HepG2 (cell line): ENCODE data around the gene MAP2K2. TPM values are rescaled to one million over a fixed set of nuclear protein-coding genes. Genes with fewer than 3 reads are reported as not detected.

ENCODE experiments used
- ATAC-seq: fragments of 200-7000 bp; cut with Tn5 transposase; 3 replicates; pipeline ENCODE4 v1.9.1; 2020; ENCODE audit warnings: mild to moderate bottlenecking, moderate library complexity
- BruUV-seq: library from RNA; stranded (reverse); fragments of 400-500 nt; replicated peaks from 2 replicates; lab custom pipeline; 2021; lab: Mats Ljungman, UMichigan
- CTCF ChIA-PET: fragments of 300-600 bp; formaldehyde crosslinking; extraction: SDS; loops from one replicate; lab custom pipeline; 2021; ENCODE audit warnings: low total read pairs, inconsistent platforms, low intra/inter-chr PET ratio; lab: Yijun Ruan, JAX
- POLR2A ChIA-PET: fragments of 350-600 bp; sonication (Branson Sonifier 250); formaldehyde crosslinking; loops from one replicate; lab custom pipeline; 2020; ENCODE audit warnings: antibody characterized with exemption, inconsistent platforms; lab: Yijun Ruan, JAX
- DNase-seq: peaks from one replicate; pipeline ENCODE4 v3.0.0-alpha.2; 2015; ENCODE audit warnings: low spot score
- FAIRE-seq: peaks from 3 replicates; lab custom pipeline; 2011; peaks lifted over from hg19 to GRCh38; lab: Jason Lieb, UNC
- H2AFZ ChIP-seq: one replicate; pipeline ENCODE4 v1.6.1; 2011; ENCODE audit warnings: low read length, inconsistent platforms
- H3K27ac ChIP-seq: fragments of 300-600 bp; 3 replicates; pipeline ENCODE4 v1.8.0; 2011; ENCODE audit warnings: mixed run types, mild to moderate bottlenecking, mixed read lengths, low read length, inconsistent platforms; ENCODE audit not compliant: insufficient read depth; ENCODE audit errors: extremely low read length
- H3K27me3 ChIP-seq, 2 experiments: fragments of 200-600 bp in 1 of 2; 2 replicates in 1 of 2; 3 replicates in 1 of 2; pipeline versions ENCODE4 v1.6.0 to v1.8.0; 2011; ENCODE audit warnings: low read length in 2 of 2, mild to moderate bottlenecking in 2 of 2, moderate library complexity in 2 of 2, inconsistent platforms in 1 of 2; ENCODE audit not compliant: insufficient read depth in 2 of 2, control insufficient read depth in 1 of 2
- H3K36me3 ChIP-seq, 2 experiments: fragments of 200-600 bp in 1 of 2; replicated peaks in 1 of 2; 2 replicates in 1 of 2; 3 replicates in 1 of 2; pipeline versions ENCODE4 v1.5.1 to v1.8.0; 2011; ENCODE audit warnings: low read length in 2 of 2, inconsistent platforms in 1 of 2; ENCODE audit not compliant: insufficient read depth in 2 of 2, control insufficient read depth in 1 of 2
- H3K4me1 ChIP-seq: 2 replicates; pipeline ENCODE4 v1.5.1; 2012; ENCODE audit warnings: low read length, inconsistent platforms; ENCODE audit not compliant: insufficient read depth
- H3K4me2 ChIP-seq: 2 replicates; pipeline ENCODE4 v1.6.0; 2011; ENCODE audit warnings: low read depth, low read length, inconsistent platforms
- H3K4me3 ChIP-seq, 3 experiments: fragments of 200-600 bp in 1 of 3; sonication (generic), shearing (Covaris generic) in 1 of 3; replicated peaks in 1 of 3; 2 replicates each; pipeline ENCODE4 v1.5.1; 2011 to 2016; ENCODE audit warnings: low read length in 3 of 3, inconsistent platforms in 2 of 3, low read depth in 2 of 3, mild to moderate bottlenecking in 2 of 3, control low read depth in 1 of 3, mixed read lengths in 1 of 3; ENCODE audit not compliant: insufficient read depth in 1 of 3
- H3K79me2 ChIP-seq: one replicate; pipeline ENCODE4 v1.6.1; 2011; ENCODE audit warnings: low read length, inconsistent platforms; ENCODE audit not compliant: insufficient read depth
- H3K9ac ChIP-seq: 2 replicates; pipeline ENCODE4 v1.6.0; 2011; ENCODE audit warnings: mild to moderate bottlenecking, low read depth, low read length, inconsistent platforms; ENCODE audit not compliant: insufficient read depth
- H3K9me3 ChIP-seq: 2 replicates; pipeline ENCODE4 v1.5.1; 2012; ENCODE audit warnings: mild to moderate bottlenecking, low read length
- H4K20me1 ChIP-seq: 2 replicates; pipeline ENCODE4 v1.6.0; 2011; ENCODE audit warnings: inconsistent platforms, mild to moderate bottlenecking, low read length, moderate library complexity; ENCODE audit not compliant: insufficient read depth
- AGO2 ChIP-seq: fragments of 200-400 bp; formaldehyde crosslinking; optimal IDR thresholded peaks from 2 replicates; pipeline ENCODE3; 2017; ENCODE audit warnings: mild to moderate bottlenecking, low read depth, low read length, moderate library complexity
- ERF ChIP-seq: IDR thresholded peaks from 2 replicates; pipeline ENCODE4 v1.6.1; 2018; ENCODE audit warnings: missing biosample characterization, missing genetic modification reagents
- HES4 ChIP-seq: sonication (generic); formaldehyde crosslinking; IDR thresholded peaks from 2 replicates; pipeline ENCODE4 v1.9.0; 2021; ENCODE audit warnings: mild to moderate bottlenecking, missing genetic modification reagents, borderline replicate concordance
- KAT7 ChIP-seq: IDR thresholded peaks from 2 replicates; pipeline ENCODE4 v1.6.1; 2018; ENCODE audit warnings: borderline replicate concordance, missing compliant biosample characterization
- KDM1A ChIP-seq: IDR thresholded peaks from 2 replicates; pipeline ENCODE4 v1.6.1; 2016; ENCODE audit warnings: missing compliant biosample characterization
- MAFG ChIP-seq: sonication (generic); formaldehyde crosslinking; IDR thresholded peaks from 2 replicates; pipeline ENCODE4 v1.5.1; 2020; ENCODE audit warnings: mild to moderate bottlenecking, missing genetic modification reagents
- NONO ChIP-seq, 2 experiments: fragments of 450-650 bp in 1 of 2; sonication (generic) in 1 of 2; formaldehyde crosslinking in 1 of 2; IDR thresholded peaks in 1 of 2; conservative IDR thresholded peaks in 1 of 2; 2 replicates each; pipeline versions ENCODE4 v1.6.1 to v1.8.0; 2017 to 2022; ENCODE audit warnings: mild to moderate bottlenecking in 1 of 2, missing genetic modification reagents in 1 of 2, moderate library complexity in 1 of 2
- POLR2G ChIP-seq: fragments of 200-400 bp; formaldehyde crosslinking; IDR thresholded peaks from 2 replicates; pipeline ENCODE4 v1.6.1; 2018; ENCODE audit warnings: mild to moderate bottlenecking, low read depth, low read length, moderate library complexity
- RBM22 ChIP-seq: fragments of 200-400 bp; formaldehyde crosslinking; optimal IDR thresholded peaks from 2 replicates; pipeline ENCODE3; 2017; ENCODE audit warnings: mild to moderate bottlenecking, low read length, moderate library complexity
- RELA ChIP-seq: sonication (generic); formaldehyde crosslinking; IDR thresholded peaks from 2 replicates; pipeline ENCODE4 v1.4.0; 2020; ENCODE audit warnings: missing genetic modification reagents
- ZBTB42 ChIP-seq: sonication (generic); formaldehyde crosslinking; IDR thresholded peaks from 2 replicates; pipeline ENCODE4 v1.5.0; 2020; ENCODE audit warnings: mild to moderate bottlenecking, missing genetic modification reagents
- ZC3H13 ChIP-seq: sonication (generic); formaldehyde crosslinking; IDR thresholded peaks from 2 replicates; pipeline ENCODE4 v1.8.1; 2023; ENCODE audit warnings: mild to moderate bottlenecking, missing genetic modification reagents, moderate library complexity
- ZGPAT ChIP-seq: IDR thresholded peaks from 2 replicates; pipeline ENCODE4 v1.6.1; 2016; ENCODE audit warnings: mild to moderate bottlenecking
- ZIK1 ChIP-seq: sonication (generic); formaldehyde crosslinking; IDR thresholded peaks from 2 replicates; pipeline ENCODE4 v1.5.0; 2020; ENCODE audit warnings: mild to moderate bottlenecking, low read depth, missing genetic modification reagents, borderline replicate concordance
- ZMYM3 ChIP-seq: sonication (generic); formaldehyde crosslinking; IDR thresholded peaks from 2 replicates; pipeline ENCODE4 v1.5.1; 2020; ENCODE audit warnings: mild to moderate bottlenecking, missing genetic modification reagents
- ZNF639 ChIP-seq: conservative IDR thresholded peaks from 2 replicates; pipeline ENCODE4 v1.6.1; 2018; ENCODE audit warnings: missing genetic modification reagents
- ZNF678 ChIP-seq: sonication (generic); formaldehyde crosslinking; IDR thresholded peaks from 2 replicates; pipeline ENCODE4 v1.4.0; 2020; ENCODE audit warnings: mild to moderate bottlenecking, missing genetic modification reagents
- ZNF746 ChIP-seq: sonication (generic); formaldehyde crosslinking; IDR thresholded peaks from 2 replicates; pipeline ENCODE4 v1.8.0; 2022; ENCODE audit warnings: mild to moderate bottlenecking, missing genetic modification reagents
- ZNF781 ChIP-seq: sonication (generic); formaldehyde crosslinking; IDR thresholded peaks from 2 replicates; pipeline ENCODE4 v1.5.1; 2020; ENCODE audit warnings: borderline replicate concordance, mild to moderate bottlenecking, missing genetic modification reagents; ENCODE audit errors: not compliant biosample characterization
- WGBS: methylation state at CpG from one replicate; pipeline ENCODE4 v1.1.6; 2017; ENCODE audit warnings: low lambda C conversion rate; 5-methylcytosine and 5-hydroxymethylcytosine counted together
- in situ Hi-C: cut with HindIII; loops from 2 replicates; pipeline ENCODE4 v1.10.0; 2017; ENCODE audit warnings: low pct_unique_long_range_greater_than_20kb; ENCODE audit not compliant: extremely low pct_ligation_motif_present
- intact Hi-C: fragments of 100-400 bp; cut with micrococcal nuclease; formaldehyde crosslinking; loops from one replicate; pipeline ENCODE4 v1.10.0; 2022; ENCODE audit not compliant: unreplicated experiment
- polyA plus RNA-seq, 8 experiments: library from polyadenylated mRNA; depleted of rRNA in 3 of 8; stranded (reverse) in 7 of 8; unstranded in 1 of 8; fragments of >200 nt; fragmentation: Illumina TruSeq in 4 of 8; extraction: Trizol in 4 of 8; gene quantifications; 2 replicates each; pipeline versions ENCODE4 v1.2.1 to v1.2.3, GENCODE V29; 2011 to 2016; ENCODE audit warnings: low read depth in 4 of 8, missing spikeins in 1 of 8, mixed read lengths in 1 of 8; ENCODE audit not compliant: insufficient read depth in 1 of 8
- total RNA-seq, 5 experiments: library from RNA; depleted of rRNA; stranded (reverse); fragments of >200 nt; fragmentation: Illumina TruSeq; extraction: Trizol; gene quantifications; 2 replicates each; pipeline ENCODE4 v1.2.3, GENCODE V29; 2016; ENCODE audit warnings: low read depth in 1 of 5
- TF ChIP-seq, protein P1 (sequence below): sonication (generic); IDR thresholded peaks from 2 replicates; pipeline ENCODE4 v1.6.1; 2016; ENCODE audit warnings: low read depth, borderline replicate concordance

Gene MAP2K2
- total and polyA plus RNA-seq, 2 of the 13 experiments (the other 11 are each of a cell fraction or from before 2014, with no cell fraction given), result 70.3 to 80.9 TPM

- Histone ChIP-seq H4K20me1 (peaks cover 49% of the 10 kb centered on the region), H2AFZ (no peak overlapping the region), H3K4me2 (peak overlapping the region; percentile 85), H3K27me3 (no peaks in the 10 kb centered on the region), H3K4me1 (peaks cover 62% of the 10 kb centered on the region), H3K4me3 (peak overlapping the region in 2 of 3 experiments; percentile 84 to 91; a peak in 5 of 6 replicates), H3K27ac (peak overlapping the region; percentile 94), H3K9ac (peak overlapping the region; percentile 88; the same call in 1 of the 2 replicates), H3K36me3 (peaks cover 5 to 15% of the 10 kb centered on the region in 2 experiments), H3K79me2 (peaks cover 66% of the 10 kb centered on the region), H3K9me3 (no peaks in the 10 kb centered on the region)
- WGBS, result 86% methylated on average over 11 of the region's 30 CpGs
- intact Hi-C loops, result no loop called here
- CTCF ChIA-PET, result no interaction called here
- POLR2A ChIA-PET, result interaction anchor here (1.1 to 2.0 kb wide), 3 partner anchors 11 to 79 kb away, joined by 4 to 8 read pairs (median 7); no protein-coding TSS in a partner anchor
- in situ Hi-C loops, result no loop called here
- no TSS peak for BruUV-seq
- DNase-seq, result no peak
- no peak for ATAC-seq
- FAIRE-seq, result no peak
- TF ChIP-seq ZIK1 (CRISPR knock-in tag) (no peak), ZC3H13 (CRISPR knock-in tag) (0 out of 2 replicates have a peak, but pooled peaks have one; percentile 30), ZNF639 (CRISPR knock-in tag) (no peak), RELA (CRISPR knock-in tag) (no peak), RBM22 (peak; percentile 26), ZBTB42 (CRISPR knock-in tag) (0 out of 2 replicates have a peak, but pooled peaks have one; percentile 11), ZMYM3 (CRISPR knock-in tag) (peak; percentile 95), AGO2 (peak; percentile 91), POLR2G (peak; percentile 30; the same call in 1 of the 2 replicates), ZNF746 (CRISPR knock-in tag) (no peak), NONO (IDR thresholded peaks at IDR 0.05) (no peak), NONO (CRISPR knock-in tag; conservative IDR thresholded peaks at IDR 0.05) (0 out of 2 replicates have a peak, but pooled peaks have one; percentile 20), HES4 (CRISPR knock-in tag) (no peak), ERF (no peak), MAFG (CRISPR knock-in tag) (no peak), ZNF781 (no peak), KDM1A (CRISPR knock-in tag) (peak; percentile 82), KAT7 (0 out of 2 replicates have a peak, but pooled peaks have one; percentile 9), ZNF678 (CRISPR knock-in tag) (no peak), ZGPAT (CRISPR knock-in tag) (no peak)
- TF ChIP-seq, protein P1, sequence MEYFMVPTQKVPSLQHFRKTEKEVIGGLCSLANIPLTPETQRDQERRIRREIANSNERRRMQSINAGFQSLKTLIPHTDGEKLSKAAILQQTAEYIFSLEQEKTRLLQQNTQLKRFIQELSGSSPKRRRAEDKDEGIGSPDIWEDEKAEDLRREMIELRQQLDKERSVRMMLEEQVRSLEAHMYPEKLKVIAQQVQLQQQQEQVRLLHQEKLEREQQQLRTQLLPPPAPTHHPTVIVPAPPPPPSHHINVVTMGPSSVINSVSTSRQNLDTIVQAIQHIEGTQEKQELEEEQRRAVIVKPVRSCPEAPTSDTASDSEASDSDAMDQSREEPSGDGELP, result no peak
Measured at GRCh38 chr19:4062419-4063368, 61.2 kb downstream of the MAP2K2 start.
